K562 (cell line): ENCODE results near the gene RNF168. TPM values are rescaled to one million over a fixed set of nuclear protein-coding genes. Genes with fewer than 3 reads are reported as not detected.

ENCODE experiments used
- BRF1 ChIP-seq: IDR thresholded peaks from 3 replicates; pipeline ENCODE4 v1.6.1; 2011; ENCODE audit warnings: borderline replicate concordance, mild to moderate bottlenecking; ENCODE audit not compliant: insufficient read length; ENCODE audit errors: extremely low read depth
- MGA ChIP-seq: fragments of 450-650 bp; IDR thresholded peaks from 2 replicates; pipeline ENCODE4 v1.6.1; 2016; ENCODE audit warnings: mild to moderate bottlenecking, moderate library complexity
- RBM25 ChIP-seq: fragments of 200-400 bp; formaldehyde crosslinking; IDR thresholded peaks from 2 replicates; pipeline ENCODE4 v1.6.1; 2018; ENCODE audit warnings: low read length, low read depth, moderate library complexity; ENCODE audit not compliant: severe bottlenecking
- ZNF644 ChIP-seq: fragments of 200-800 bp; sonication (Bioruptor generic); IDR thresholded peaks from 2 replicates; pipeline ENCODE4 v1.6.1; 2016; ENCODE audit warnings: low read depth, missing genetic modification characterization, missing compliant biosample characterization
- polyA plus RNA-seq, 8 experiments: library from polyadenylated mRNA; depleted of rRNA in 4 of 8; stranded (reverse) in 5 of 8; unstranded in 3 of 8; fragments of >200 nt; fragmentation: Nextera tagmentation in 2 of 8; fragmentation: Illumina TruSeq in 1 of 8; extraction: Ambion mirVana in 2 of 8; extraction: Trizol in 1 of 8; gene quantifications; 2 replicates each; pipeline versions ENCODE4 v1.2.1 to v1.2.3, GENCODE V29; 2011 to 2014; ENCODE audit warnings: inconsistent platforms in 1 of 8, missing spikeins in 1 of 8
- total RNA-seq, 7 experiments: library from RNA; depleted of rRNA in 6 of 7; stranded (reverse); fragments of >200 nt in 6 of 7; fragmentation: Illumina TruSeq in 2 of 7; extraction: Trizol in 2 of 7; gene quantifications; 2 replicates each; pipeline versions ENCODE4 v1.2.1 to v1.2.3, GENCODE V29; 2011 to 2021; ENCODE audit warnings: low replicate concordance in 1 of 7
- TF ChIP-seq, protein P1 (sequence below): fragments of 450-650 bp; formaldehyde crosslinking; IDR thresholded peaks from 2 replicates; pipeline ENCODE4 v1.4.0; 2022; ENCODE audit warnings: missing genetic modification characterization
- TF ChIP-seq, protein P2 (sequence below): IDR thresholded peaks from 2 replicates; pipeline ENCODE4 v1.6.1; 2016; ENCODE audit warnings: missing genetic modification characterization, missing compliant biosample characterization
- TF ChIP-seq, protein P3 (sequence below), 2 experiments: IDR thresholded peaks; 2 replicates each; pipeline ENCODE4 v1.6.1; 2012; ENCODE audit warnings: improper control_type of control experiment in 2 of 2, low read depth in 2 of 2, low read length in 2 of 2, borderline replicate concordance in 1 of 2

RNF168 gene
- total and polyA plus RNA-seq, 9 of the 15 experiments (the other 6 are each of a cell fraction or from before 2014, with no cell fraction given): 6.0 to 32.1 (median 16.6) TPM

GRCh38 chr3:196502775-196503195, 783 bp downstream of the RNF168 start (continued):
- TF ChIP-seq MGA (0 out of 2 replicates have a peak, but pooled peaks have one; percentile 14), RBM25 (no peak), BRF1 (no peak), ZNF644 (no peak)
- TF ChIP-seq, protein P1, sequence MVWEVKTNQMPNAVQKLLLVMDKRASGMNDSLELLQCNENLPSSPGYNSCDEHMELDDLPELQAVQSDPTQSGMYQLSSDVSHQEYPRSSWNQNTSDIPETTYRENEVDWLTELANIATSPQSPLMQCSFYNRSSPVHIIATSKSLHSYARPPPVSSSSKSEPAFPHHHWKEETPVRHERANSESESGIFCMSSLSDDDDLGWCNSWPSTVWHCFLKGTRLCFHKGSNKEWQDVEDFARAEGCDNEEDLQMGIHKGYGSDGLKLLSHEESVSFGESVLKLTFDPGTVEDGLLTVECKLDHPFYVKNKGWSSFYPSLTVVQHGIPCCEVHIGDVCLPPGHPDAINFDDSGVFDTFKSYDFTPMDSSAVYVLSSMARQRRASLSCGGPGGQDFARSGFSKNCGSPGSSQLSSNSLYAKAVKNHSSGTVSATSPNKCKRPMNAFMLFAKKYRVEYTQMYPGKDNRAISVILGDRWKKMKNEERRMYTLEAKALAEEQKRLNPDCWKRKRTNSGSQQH (CRISPR knock-in tag): no peak
- TF ChIP-seq, protein P2, sequence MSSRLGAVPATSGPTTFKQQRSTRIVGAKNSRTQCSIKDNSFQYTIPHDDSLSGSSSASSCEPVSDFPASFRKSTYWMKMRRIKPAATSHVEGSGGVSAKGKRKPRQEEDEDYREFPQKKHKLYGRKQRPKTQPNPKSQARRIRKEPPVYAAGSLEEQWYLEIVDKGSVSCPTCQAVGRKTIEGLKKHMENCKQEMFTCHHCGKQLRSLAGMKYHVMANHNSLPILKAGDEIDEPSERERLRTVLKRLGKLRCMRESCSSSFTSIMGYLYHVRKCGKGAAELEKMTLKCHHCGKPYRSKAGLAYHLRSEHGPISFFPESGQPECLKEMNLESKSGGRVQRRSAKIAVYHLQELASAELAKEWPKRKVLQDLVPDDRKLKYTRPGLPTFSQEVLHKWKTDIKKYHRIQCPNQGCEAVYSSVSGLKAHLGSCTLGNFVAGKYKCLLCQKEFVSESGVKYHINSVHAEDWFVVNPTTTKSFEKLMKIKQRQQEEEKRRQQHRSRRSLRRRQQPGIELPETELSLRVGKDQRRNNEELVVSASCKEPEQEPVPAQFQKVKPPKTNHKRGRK: no peak
- TF ChIP-seq, protein P3, sequence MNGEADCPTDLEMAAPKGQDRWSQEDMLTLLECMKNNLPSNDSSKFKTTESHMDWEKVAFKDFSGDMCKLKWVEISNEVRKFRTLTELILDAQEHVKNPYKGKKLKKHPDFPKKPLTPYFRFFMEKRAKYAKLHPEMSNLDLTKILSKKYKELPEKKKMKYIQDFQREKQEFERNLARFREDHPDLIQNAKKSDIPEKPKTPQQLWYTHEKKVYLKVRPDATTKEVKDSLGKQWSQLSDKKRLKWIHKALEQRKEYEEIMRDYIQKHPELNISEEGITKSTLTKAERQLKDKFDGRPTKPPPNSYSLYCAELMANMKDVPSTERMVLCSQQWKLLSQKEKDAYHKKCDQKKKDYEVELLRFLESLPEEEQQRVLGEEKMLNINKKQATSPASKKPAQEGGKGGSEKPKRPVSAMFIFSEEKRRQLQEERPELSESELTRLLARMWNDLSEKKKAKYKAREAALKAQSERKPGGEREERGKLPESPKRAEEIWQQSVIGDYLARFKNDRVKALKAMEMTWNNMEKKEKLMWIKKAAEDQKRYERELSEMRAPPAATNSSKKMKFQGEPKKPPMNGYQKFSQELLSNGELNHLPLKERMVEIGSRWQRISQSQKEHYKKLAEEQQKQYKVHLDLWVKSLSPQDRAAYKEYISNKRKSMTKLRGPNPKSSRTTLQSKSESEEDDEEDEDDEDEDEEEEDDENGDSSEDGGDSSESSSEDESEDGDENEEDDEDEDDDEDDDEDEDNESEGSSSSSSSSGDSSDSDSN (IDR thresholded peaks at IDR 0.05; ENCODE audit: borderline replicate concordance in 1 of 2, low read depth in 2 of 2, low read length in 2 of 2): no peak; a peak in 2 of 4 replicates
